GM20431 (cell line): ENCODE measurements around the gene STK11IP.
"Not testable (repeated sequence)": the region's sequence is repeated elsewhere in the genome, so short reads cannot be mapped to it uniquely, and the experiment has no call there.

Experiments
- in situ Hi-C: fragments of 300-500 bp; cut with MseI, MboI; formaldehyde crosslinking; loops from one replicate; pipeline ENCODE4 v1.15.0; 2020; ENCODE audit warnings: low sequenced_read_pairs; ENCODE audit not compliant: unreplicated experiment

The STK11IP gene

GRCh38 chr2:219643084-219643473 is 45.4 kb downstream of the STK11IP start:
- in situ Hi-C loops, result no loop called here

- in situ Hi-C loops, result no loop called here
These were observed 46.2 kb downstream of the STK11IP start for GRCh38 chr2:219643788-219644398.

GRCh38 chr2:219644801-219645480 is 47.3 kb downstream of the STK11IP start:
- in situ Hi-C loops, result no loop called here

GRCh38 chr2:219645631-219646527 is 48.2 kb downstream of the STK11IP start:
- in situ Hi-C loops, result no loop called here

- in situ Hi-C loops, result no loop called here
These were observed 50.5 kb downstream of the STK11IP start for GRCh38 chr2:219648176-219648575.

- in situ Hi-C loops, result no loop called here
These were observed 51.3 kb downstream of the STK11IP start for GRCh38 chr2:219648963-219649362.

- in situ Hi-C loops, result no loop called here
These were observed 53.0 kb downstream of the STK11IP start for GRCh38 chr2:219650426-219651248.

GRCh38 chr2:219651656-219652055 is 54.0 kb downstream of the STK11IP start:
- in situ Hi-C loops, result not testable (repeated sequence)

GRCh38 chr2:219656526-219656925 is 58.9 kb downstream of the STK11IP start:
- in situ Hi-C loops, result no loop called here

- in situ Hi-C loops, result no loop called here
These were observed 60.7 kb downstream of the STK11IP start for GRCh38 chr2:219658196-219658846.

GRCh38 chr2:219658874-219659273 is 61.2 kb downstream of the STK11IP start:
- in situ Hi-C loops, result no loop called here

- in situ Hi-C loops, result no loop called here
These were observed 63.7 kb downstream of the STK11IP start for GRCh38 chr2:219661197-219661954.

- in situ Hi-C loops, result no loop called here
These were observed 64.3 kb downstream of the STK11IP start for GRCh38 chr2:219661955-219662395.

- in situ Hi-C loops, result no loop called here
These were observed 64.9 kb downstream of the STK11IP start for GRCh38 chr2:219662566-219662965.

- in situ Hi-C loops, result no loop called here
These were observed 65.6 kb downstream of the STK11IP start for GRCh38 chr2:219663116-219663762.

- in situ Hi-C loops, result no loop called here
These were observed 66.4 kb downstream of the STK11IP start for GRCh38 chr2:219664041-219664440.

GRCh38 chr2:219664944-219665343 is 67.3 kb downstream of the STK11IP start:
- in situ Hi-C loops, result no loop called here

GRCh38 chr2:219665926-219666325 is 68.3 kb downstream of the STK11IP start:
- in situ Hi-C loops, result no loop called here
